T-helper 1 cell treated with Interleukin-12 subunit alpha and Interleukin-12 subunit beta and Interleukin-4 antibody, amounts not matched to agents 30 μg/mL and 1 μg/mL, for 36 hours (primary cell): Measurements from ENCODE around the gene KRT1.
A peak's percentile ranks its signal among the peaks of the same experiment; 100 is the strongest.

Experiments
- H3K27ac Mint-ChIP-seq: one replicate; pipeline ENCODE4 v1.8.0; 2021; ENCODE audit warnings: mild to moderate bottlenecking, mixed read lengths
- H3K27me3 Mint-ChIP-seq: one replicate; pipeline ENCODE4 v1.8.0; 2021; ENCODE audit warnings: low read depth, mixed read lengths
- H3K36me3 Mint-ChIP-seq: one replicate; pipeline ENCODE4 v1.8.0; 2021; ENCODE audit warnings: low read depth, mixed read lengths
- H3K4me1 Mint-ChIP-seq: one replicate; pipeline ENCODE4 v1.8.0; 2021; ENCODE audit warnings: low read depth, mixed read lengths
- H3K4me3 Mint-ChIP-seq: one replicate; pipeline ENCODE4 v1.8.0; 2021; ENCODE audit warnings: mild to moderate bottlenecking, moderate library complexity, mixed read lengths
- H3K9me3 Mint-ChIP-seq: one replicate; pipeline ENCODE4 v1.8.0; 2021; ENCODE audit warnings: mixed read lengths

The KRT1 gene

DNA sequence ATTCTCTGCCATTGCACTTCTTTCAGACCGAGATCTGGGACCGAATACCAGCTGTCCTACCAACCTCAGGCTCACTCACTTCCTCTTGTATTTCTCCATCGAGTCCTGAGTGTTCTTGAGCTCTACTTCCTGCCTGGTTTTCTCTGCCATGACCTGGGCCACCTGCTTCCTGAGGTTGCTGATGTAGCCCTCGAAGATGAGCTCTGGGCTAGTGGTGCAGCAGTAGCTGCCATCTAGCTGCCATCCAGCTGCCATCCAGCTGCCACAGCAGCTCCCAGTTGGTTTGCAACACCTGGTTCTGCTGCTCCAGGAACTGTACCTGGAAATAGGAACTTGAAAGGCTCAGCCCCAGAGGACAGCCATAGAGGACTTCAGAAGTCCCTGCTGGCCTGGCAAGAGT lies 46.8 kb downstream of the KRT1 start:
- peak overlapping the region; percentile 39 for H3K4me3 Mint-ChIP-seq

DNA sequence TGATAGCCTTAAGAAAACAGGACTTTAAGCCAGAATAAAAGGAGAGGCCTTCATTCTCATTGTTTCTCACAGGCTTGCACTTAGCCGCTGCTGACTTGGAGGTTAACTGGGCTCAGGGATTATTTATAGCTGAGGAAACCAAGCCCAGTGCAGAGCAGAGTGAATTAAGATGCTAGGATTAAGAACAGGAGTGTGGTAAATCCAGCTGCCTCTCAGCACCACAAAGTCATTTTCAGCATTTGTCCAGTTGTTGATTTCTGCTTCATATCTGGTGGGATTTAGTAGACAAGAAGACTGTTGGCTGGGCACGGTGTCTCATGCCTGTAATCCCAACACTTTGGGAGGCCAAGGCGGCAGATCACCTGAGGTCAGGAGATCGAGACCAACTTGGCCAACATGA lies 47.6 kb downstream of the KRT1 start:
- Mint-ChIP-seq H3K27me3 (peaks cover 5% of the 10 kb centered on the region), H3K36me3 (no peaks in the 10 kb centered on the region), H3K9me3 (no peaks in the 10 kb centered on the region), H3K4me3 (no peak overlapping the region), H3K4me1 (peaks cover 29% of the 10 kb centered on the region), H3K27ac (no peak overlapping the region)

More for the DNA sequence above, 46.8 kb downstream of the KRT1 start:
- H3K27me3 Mint-ChIP-seq = peaks cover 8% of the 10 kb centered on the region
- H3K27ac Mint-ChIP-seq = peak overlapping the region; percentile 66
- H3K9me3 Mint-ChIP-seq = no peaks in the 10 kb centered on the region
- no peaks in the 10 kb centered on the region for H3K36me3 Mint-ChIP-seq
- peaks cover 28% of the 10 kb centered on the region for H3K4me1 Mint-ChIP-seq

DNA sequence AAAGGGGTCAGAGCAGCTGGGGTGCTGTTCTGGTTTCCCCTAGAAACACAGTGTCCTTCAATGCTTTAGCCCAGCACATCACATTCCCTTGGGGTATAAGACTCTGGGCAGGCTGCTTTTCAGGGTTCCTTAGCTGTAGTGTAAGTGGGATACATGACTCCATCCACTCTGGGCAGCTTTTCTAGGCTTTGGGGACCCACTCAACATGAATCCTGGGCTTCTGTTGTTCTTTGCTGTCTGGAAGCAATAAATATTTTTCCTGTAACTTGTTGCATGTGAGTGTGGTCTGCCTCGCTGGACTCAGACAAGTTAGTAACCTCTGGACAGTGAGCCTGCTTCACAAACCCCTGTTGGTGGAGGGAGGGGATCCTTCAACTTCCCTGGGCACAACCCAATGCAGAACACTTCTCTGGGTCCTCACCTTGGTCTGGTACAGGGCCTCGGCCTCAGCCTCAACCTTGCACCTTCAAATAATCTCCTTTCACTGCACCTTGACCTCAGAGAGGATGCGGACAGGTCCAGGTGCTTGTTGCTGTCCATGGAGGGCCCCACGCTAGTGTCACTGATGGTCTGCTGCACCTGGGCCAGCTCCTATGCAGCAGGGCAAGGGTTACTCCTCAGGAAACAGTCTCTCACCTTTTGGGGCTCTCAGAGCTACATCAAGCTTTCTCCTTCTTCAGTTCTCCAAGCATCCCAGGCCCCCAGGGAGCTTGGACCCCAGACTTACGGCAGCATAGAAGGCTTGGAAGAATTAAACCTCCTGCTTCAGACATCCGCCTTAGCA lies 48.3 kb downstream of the KRT1 start:
- no peaks in the 10 kb centered on the region for H3K36me3 Mint-ChIP-seq
- no peaks in the 10 kb centered on the region for H3K9me3 Mint-ChIP-seq
- H3K4me1 Mint-ChIP-seq = peaks cover 34% of the 10 kb centered on the region
- H3K27ac Mint-ChIP-seq = no peak overlapping the region
- H3K27me3 Mint-ChIP-seq = peaks cover 8% of the 10 kb centered on the region
- no peak overlapping the region for H3K4me3 Mint-ChIP-seq

DNA sequence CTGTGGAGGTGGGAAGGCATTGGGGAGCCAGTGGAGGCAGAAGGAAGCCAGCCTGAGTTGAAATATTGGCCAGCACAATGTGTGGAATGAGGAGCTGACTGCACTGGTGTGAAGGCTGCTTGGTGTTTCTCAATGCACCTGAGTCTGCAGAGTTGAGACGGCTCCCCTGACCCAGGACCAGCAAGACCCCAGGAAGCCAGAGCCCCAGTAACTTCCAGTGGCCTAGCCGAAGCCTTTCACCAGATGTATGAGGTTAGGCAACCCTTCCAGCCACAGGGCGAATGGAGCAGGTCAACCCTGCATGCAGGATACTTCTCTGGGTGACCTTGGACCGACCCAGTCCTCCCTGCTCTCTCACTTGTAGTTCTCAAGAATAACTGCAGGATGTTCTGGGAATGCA lies 48.9 kb downstream of the KRT1 start:
- no peak overlapping the region for H3K27ac Mint-ChIP-seq
- peaks cover 5% of the 10 kb centered on the region for H3K27me3 Mint-ChIP-seq
- no peak overlapping the region for H3K4me3 Mint-ChIP-seq
- no peaks in the 10 kb centered on the region for H3K36me3 Mint-ChIP-seq
- peaks cover 35% of the 10 kb centered on the region for H3K4me1 Mint-ChIP-seq
- no peaks in the 10 kb centered on the region for H3K9me3 Mint-ChIP-seq

DNA sequence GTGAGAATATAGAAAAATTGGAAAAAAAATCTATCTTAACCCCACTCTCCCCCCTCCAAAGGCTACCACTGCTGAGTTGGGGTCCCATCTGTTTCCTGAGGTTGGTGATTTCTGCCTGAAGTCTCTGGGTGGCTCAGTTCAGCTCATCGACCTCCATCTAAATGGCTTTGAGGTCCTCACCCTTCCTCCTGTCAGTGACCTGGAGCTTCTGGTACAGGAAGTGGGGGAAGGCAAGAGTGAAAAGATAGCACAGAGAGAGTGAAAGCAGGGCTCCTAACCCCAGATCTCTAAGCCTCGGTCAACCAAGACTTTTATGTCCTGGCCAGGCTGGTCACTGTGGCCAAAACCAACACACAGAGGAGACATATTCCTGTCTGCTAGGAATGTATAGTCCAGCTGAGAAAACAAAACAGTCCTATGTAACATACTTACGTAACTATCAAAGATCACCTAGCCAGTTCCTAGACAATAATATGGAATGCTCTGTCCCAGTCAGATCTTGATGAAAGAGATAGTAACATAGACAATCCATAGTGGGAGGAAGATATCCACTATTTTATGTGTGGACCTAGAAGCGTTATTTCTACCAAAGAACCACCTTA lies 49.5 kb downstream of the KRT1 start:
- Mint-ChIP-seq H3K27ac (peak overlapping the region; percentile 2), H3K36me3 (no peaks in the 10 kb centered on the region), H3K4me1 (peaks cover 33% of the 10 kb centered on the region), H3K4me3 (peak overlapping the region; percentile 47), H3K9me3 (no peaks in the 10 kb centered on the region), H3K27me3 (peaks cover 5% of the 10 kb centered on the region)

DNA sequence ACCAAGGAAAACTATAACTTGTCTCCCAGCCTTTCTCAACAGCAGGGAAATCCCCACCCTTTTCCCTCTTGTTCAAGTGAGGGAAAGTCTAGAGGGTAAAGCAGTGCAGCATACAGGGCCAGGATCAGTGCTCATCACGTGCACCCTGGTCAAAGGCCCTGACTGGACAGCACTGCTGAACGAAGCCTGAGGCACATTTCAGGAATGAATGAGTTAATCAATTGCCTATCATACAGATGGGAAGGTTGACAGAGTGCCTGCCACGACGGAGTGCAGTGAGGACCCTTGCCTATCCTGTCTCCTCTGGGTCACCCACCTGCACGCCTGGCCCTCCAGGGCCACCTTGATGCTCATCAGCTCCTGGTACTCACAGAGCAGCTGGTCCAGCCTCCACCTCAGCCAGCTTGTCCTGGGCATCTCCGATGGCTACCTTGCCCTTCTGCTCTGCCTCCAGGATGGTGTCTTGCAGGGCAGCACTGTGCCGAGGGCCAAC lies 50.2 kb downstream of the KRT1 start:
- Mint-ChIP-seq H3K4me1 (peaks cover 33% of the 10 kb centered on the region), H3K4me3 (no peak overlapping the region), H3K36me3 (no peaks in the 10 kb centered on the region), H3K27me3 (peaks cover 5% of the 10 kb centered on the region), H3K27ac (no peak overlapping the region), H3K9me3 (no peaks in the 10 kb centered on the region)

DNA sequence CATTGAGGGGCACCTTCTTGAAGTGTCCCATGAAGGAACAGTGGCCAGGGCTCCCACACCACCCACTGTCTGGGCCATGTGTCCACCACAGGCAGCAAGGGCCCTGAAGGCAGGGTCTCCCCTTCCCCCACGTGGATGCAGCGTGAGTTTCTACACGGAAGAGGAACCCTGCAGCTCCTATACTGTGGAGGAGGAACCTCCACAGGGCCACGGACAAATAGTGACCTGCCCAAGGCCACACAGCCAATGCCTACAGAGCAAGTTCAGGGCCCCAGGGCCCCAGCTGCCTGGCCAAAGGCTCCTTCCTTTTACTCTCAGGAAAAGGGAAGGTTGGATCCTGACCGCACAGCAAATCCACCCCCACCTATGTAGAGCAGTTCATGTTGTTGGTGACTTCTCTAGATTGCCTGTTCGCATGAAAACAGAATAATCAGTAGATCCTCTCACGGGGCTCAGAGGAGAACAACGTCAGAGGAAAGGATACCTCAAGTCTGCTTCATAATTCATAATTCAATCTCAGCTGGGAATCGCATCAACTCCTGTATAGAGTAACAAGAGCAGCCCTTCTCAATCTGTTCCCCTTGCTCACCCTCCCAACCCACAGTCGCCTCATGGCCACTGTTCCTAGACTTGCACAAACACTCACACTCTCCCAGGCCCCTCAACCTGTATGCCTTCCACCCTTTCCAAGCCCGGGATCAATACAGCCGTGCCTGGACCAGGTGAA lies 50.8 kb downstream of the KRT1 start:
- H3K27ac Mint-ChIP-seq = no peak overlapping the region

DNA sequence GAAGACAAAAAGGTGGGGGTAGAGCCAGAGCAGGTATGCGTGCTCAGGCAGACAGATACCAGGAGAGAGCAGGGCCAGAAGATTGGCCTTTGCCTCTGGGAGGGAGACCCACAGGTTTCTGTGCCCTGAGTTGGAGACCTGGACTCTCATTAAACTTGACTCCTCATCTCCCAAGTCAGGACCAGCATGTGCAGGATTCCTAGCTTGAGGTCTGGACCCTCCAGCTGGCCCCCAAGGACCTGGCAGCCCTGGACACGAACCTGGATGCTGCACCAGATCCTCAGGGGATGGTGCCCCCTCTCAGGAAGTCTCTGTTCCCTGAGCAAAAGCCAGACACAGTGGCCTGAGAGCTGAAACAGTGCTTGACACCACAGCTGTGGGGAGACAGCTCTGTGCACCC lies 51.4 kb downstream of the KRT1 start:
- Mint-ChIP-seq H3K4me3 (no peak overlapping the region), H3K36me3 (no peaks in the 10 kb centered on the region), H3K27me3 (peaks cover 9% of the 10 kb centered on the region), H3K4me1 (peaks cover 27% of the 10 kb centered on the region), H3K9me3 (no peaks in the 10 kb centered on the region), H3K27ac (no peak overlapping the region)

More for the DNA sequence above, 50.8 kb downstream of the KRT1 start:
- peaks cover 5% of the 10 kb centered on the region for H3K27me3 Mint-ChIP-seq
- no peaks in the 10 kb centered on the region for H3K36me3 Mint-ChIP-seq
- no peaks in the 10 kb centered on the region for H3K9me3 Mint-ChIP-seq
- H3K4me3 Mint-ChIP-seq = no peak overlapping the region
- peaks cover 33% of the 10 kb centered on the region for H3K4me1 Mint-ChIP-seq

DNA sequence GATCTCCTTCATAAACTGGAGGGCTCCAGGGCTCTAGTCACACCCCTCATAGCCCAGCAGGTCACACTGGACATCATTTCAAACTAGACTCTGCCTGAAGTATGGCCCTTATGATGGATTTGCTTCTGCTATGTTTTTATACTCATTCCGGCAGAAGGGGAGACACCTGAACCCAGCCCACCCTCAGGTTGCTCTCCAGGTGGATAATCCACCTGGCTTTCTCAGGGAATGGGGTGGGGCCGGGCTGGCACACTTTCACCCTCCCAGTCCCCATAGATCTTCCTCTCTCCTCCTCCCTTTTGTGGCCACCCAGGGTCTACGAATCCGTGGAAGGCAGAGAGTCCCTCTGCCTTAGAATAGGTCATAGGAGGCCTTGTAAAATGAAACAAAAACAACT lies 52.1 kb downstream of the KRT1 start:
- Mint-ChIP-seq H3K36me3 (no peaks in the 10 kb centered on the region), H3K9me3 (no peaks in the 10 kb centered on the region), H3K4me1 (peaks cover 22% of the 10 kb centered on the region), H3K27me3 (peaks cover 11% of the 10 kb centered on the region), H3K4me3 (no peak overlapping the region), H3K27ac (no peak overlapping the region)

DNA sequence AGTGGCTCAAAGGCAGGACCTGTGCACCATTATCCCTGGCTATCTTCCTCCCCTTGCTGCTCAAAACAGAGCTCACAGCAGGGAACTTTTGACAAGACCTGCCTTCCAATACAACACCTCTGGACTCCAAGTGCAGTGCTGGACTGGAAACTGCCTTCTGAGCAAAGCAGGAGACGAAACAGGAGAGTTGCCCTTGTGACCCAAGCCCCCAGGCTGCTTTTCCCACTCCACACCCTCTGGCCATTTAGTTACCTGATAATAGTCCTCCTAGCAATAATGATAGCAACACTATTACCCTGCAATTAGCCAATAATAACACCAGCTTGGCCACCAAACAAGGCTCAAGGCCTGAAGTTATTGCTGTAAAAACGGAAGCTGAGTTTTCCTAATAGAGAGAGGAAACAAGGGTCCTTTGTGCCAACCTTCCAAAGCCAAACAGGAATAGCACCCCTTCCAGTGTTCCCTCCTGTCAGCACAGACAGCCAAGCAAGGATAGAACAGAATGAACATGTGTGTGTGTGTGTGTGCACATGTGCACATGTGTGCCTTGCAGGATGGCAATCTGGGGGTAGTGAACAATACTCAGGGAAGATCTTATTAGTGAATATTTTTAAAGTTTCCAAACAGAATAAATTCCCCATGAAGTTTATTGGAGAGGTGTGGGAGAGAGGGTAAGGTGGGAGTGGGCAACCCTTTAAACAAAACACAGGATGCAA lies 52.7 kb downstream of the KRT1 start:
- no peaks in the 10 kb centered on the region for H3K9me3 Mint-ChIP-seq
- peaks cover 21% of the 10 kb centered on the region for H3K4me1 Mint-ChIP-seq
- peaks cover 17% of the 10 kb centered on the region for H3K27me3 Mint-ChIP-seq
- H3K4me3 Mint-ChIP-seq = no peak overlapping the region
- no peaks in the 10 kb centered on the region for H3K36me3 Mint-ChIP-seq
- no peak overlapping the region for H3K27ac Mint-ChIP-seq
